ENCODE results near the gene ACYP1. TPM values are rescaled to one million over a fixed set of nuclear protein-coding genes. Genes with fewer than 3 reads are reported as not detected.
A peak's percentile ranks its signal among the peaks of the same experiment; 100 is the strongest.

ACYP1 gene
- total and polyA plus RNA-seq, 2 of the 13 experiments (the other 11 are each of a cell fraction or from before 2014, with no cell fraction given), result 9.7 to 22.4 TPM

- TF ChIP-seq CENPX (CRISPR knock-in tag; IDR thresholded peaks at IDR 0.05) (no peak), ZFP36 (IDR thresholded peaks at IDR 0.05; ENCODE audit: borderline replicate concordance, low read depth, low read length, partially characterized antibody) (no peak), ZNF564 (CRISPR knock-in tag; IDR thresholded peaks at IDR 0.05) (no peak), SMAD1 (CRISPR knock-in tag; IDR thresholded peaks at IDR 0.05; ENCODE audit: borderline replicate concordance, low read depth) (no peak), ZNF251 (CRISPR knock-in tag; IDR thresholded peaks at IDR 0.05) (no peak), RORA (CRISPR knock-in tag; IDR thresholded peaks at IDR 0.05) (no peak), TOPORS (CRISPR knock-in tag; IDR thresholded peaks at IDR 0.05) (no peak), SMARCE1 (IDR thresholded peaks at IDR 0.05; ENCODE audit: borderline replicate concordance) (no peak), ZNF784 (CRISPR knock-in tag; IDR thresholded peaks at IDR 0.05; ENCODE audit: borderline replicate concordance) (0 out of 2 replicates have a peak, but pooled peaks have one; percentile 15), HBP1 (CRISPR knock-in tag; IDR thresholded peaks at IDR 0.05; ENCODE audit: low read depth) (no peak), HNF4A (CRISPR knock-in tag; IDR thresholded peaks at IDR 0.05) (no peak), CBX5 (CRISPR knock-in tag; IDR thresholded peaks at IDR 0.05; ENCODE audit: borderline replicate concordance) (no peak), ZNF34 (CRISPR knock-in tag; IDR thresholded peaks at IDR 0.05; ENCODE audit: borderline replicate concordance) (no peak), ZNF629 (CRISPR knock-in tag; conservative IDR thresholded peaks at IDR 0.05) (peak; percentile 18; the same call in 1 of the 2 replicates), KLF15 (CRISPR knock-in tag; IDR thresholded peaks at IDR 0.05; ENCODE audit: borderline replicate concordance) (no peak), KLF13 (CRISPR knock-in tag; IDR thresholded peaks at IDR 0.05) (no peak), CREBL2 (CRISPR knock-in tag; IDR thresholded peaks at IDR 0.05; ENCODE audit: borderline replicate concordance) (no peak), ZNF280B (CRISPR knock-in tag; IDR thresholded peaks at IDR 0.05; ENCODE audit: borderline replicate concordance) (no peak), ZNF567 (CRISPR knock-in tag; IDR thresholded peaks at IDR 0.05; ENCODE audit: borderline replicate concordance) (0 out of 2 replicates have a peak, but pooled peaks have one; percentile 24), CHCHD3 (CRISPR knock-in tag; IDR thresholded peaks at IDR 0.05) (no peak), SNAI1 (CRISPR knock-in tag; IDR thresholded peaks at IDR 0.05; ENCODE audit: borderline replicate concordance) (peak; percentile 26; the same call in 1 of the 2 replicates), CREB1 (IDR thresholded peaks at IDR 0.05) (no peak), CREB1 (CRISPR knock-in tag; IDR thresholded peaks at IDR 0.05) (no peak), RNF2 (conservative IDR thresholded peaks at IDR 0.05; ENCODE audit: low read depth) (0 out of 2 replicates have a peak, but pooled peaks have one; percentile 33), ZNF224 (CRISPR knock-in tag; IDR thresholded peaks at IDR 0.05) (0 out of 2 replicates have a peak, but pooled peaks have one; percentile 19), E2F2 (CRISPR knock-in tag; IDR thresholded peaks at IDR 0.05; ENCODE audit: borderline replicate concordance) (no peak), ZNF562 (CRISPR knock-in tag; IDR thresholded peaks at IDR 0.05; ENCODE audit: borderline replicate concordance) (no peak)
Observed at GRCh38 chr14:75069811-75070145, 6.0 kb upstream of the ACYP1 start (continued).

Data from HepG2 (cell line).